PFSK-1 (cell line): Measurements from ENCODE around the gene PIK3R1.

Source experiments
- FOXP2 ChIP-seq: optimal IDR thresholded peaks from 2 replicates; pipeline ENCODE3; 2011; ENCODE audit warnings: borderline replicate concordance, control low read depth, inconsistent platforms; ENCODE audit not compliant: insufficient read depth; ENCODE audit errors: extremely low read length, extremely low read depth
- POLR2AphosphoS5 ChIP-seq: IDR thresholded peaks from 2 replicates; pipeline ENCODE4 v1.6.1; 2012; ENCODE audit warnings: low read depth, mild to moderate bottlenecking, control low read depth, low read length, moderate library complexity
- SIN3A ChIP-seq: IDR thresholded peaks from 2 replicates; pipeline ENCODE4 v1.6.1; 2012; ENCODE audit warnings: mild to moderate bottlenecking, low read length, moderate library complexity, borderline replicate concordance; ENCODE audit not compliant: insufficient read depth
- TAF1 ChIP-seq: IDR thresholded peaks from 2 replicates; pipeline ENCODE4 v1.6.1; 2012; ENCODE audit warnings: low read length, control low read depth, borderline replicate concordance; ENCODE audit not compliant: insufficient read depth
- TF ChIP-seq, protein P1 (sequence below), 2 experiments: IDR thresholded peaks; 2 replicates each; pipeline versions ENCODE4 v1.6.1 to v1.8.0; 2011 to 2012; ENCODE audit warnings: low read depth in 2 of 2, low read length in 2 of 2, control low read depth in 1 of 2, inconsistent platforms in 1 of 2, mild to moderate bottlenecking in 1 of 2, moderate library complexity in 1 of 2; ENCODE audit not compliant: insufficient read depth in 1 of 2

Gene PIK3R1

GRCh38 chr5:68296895-68297294 lies 81.3 kb downstream of the PIK3R1 start:
- no peak for TF ChIP-seq FOXP2
- TF ChIP-seq TAF1, result no peak
- TF ChIP-seq, protein P1, sequence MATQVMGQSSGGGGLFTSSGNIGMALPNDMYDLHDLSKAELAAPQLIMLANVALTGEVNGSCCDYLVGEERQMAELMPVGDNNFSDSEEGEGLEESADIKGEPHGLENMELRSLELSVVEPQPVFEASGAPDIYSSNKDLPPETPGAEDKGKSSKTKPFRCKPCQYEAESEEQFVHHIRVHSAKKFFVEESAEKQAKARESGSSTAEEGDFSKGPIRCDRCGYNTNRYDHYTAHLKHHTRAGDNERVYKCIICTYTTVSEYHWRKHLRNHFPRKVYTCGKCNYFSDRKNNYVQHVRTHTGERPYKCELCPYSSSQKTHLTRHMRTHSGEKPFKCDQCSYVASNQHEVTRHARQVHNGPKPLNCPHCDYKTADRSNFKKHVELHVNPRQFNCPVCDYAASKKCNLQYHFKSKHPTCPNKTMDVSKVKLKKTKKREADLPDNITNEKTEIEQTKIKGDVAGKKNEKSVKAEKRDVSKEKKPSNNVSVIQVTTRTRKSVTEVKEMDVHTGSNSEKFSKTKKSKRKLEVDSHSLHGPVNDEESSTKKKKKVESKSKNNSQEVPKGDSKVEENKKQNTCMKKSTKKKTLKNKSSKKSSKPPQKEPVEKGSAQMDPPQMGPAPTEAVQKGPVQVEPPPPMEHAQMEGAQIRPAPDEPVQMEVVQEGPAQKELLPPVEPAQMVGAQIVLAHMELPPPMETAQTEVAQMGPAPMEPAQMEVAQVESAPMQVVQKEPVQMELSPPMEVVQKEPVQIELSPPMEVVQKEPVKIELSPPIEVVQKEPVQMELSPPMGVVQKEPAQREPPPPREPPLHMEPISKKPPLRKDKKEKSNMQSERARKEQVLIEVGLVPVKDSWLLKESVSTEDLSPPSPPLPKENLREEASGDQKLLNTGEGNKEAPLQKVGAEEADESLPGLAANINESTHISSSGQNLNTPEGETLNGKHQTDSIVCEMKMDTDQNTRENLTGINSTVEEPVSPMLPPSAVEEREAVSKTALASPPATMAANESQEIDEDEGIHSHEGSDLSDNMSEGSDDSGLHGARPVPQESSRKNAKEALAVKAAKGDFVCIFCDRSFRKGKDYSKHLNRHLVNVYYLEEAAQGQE (IDR thresholded peaks at IDR 0.05; ENCODE audit: insufficient read depth in 1 of 2, low read depth in 2 of 2, low read length in 2 of 2), result no peak

GRCh38 chr5:68297656-68298055 lies 82.1 kb downstream of the PIK3R1 start:
- no peak for TF ChIP-seq TAF1
- TF ChIP-seq SIN3A, result no peak
- no peak for TF ChIP-seq FOXP2
- TF ChIP-seq, protein P1 (IDR thresholded peaks at IDR 0.05; ENCODE audit: insufficient read depth in 1 of 2, low read depth in 2 of 2, low read length in 2 of 2), result no peak
- no peak for TF ChIP-seq POLR2AphosphoS5

DNA sequence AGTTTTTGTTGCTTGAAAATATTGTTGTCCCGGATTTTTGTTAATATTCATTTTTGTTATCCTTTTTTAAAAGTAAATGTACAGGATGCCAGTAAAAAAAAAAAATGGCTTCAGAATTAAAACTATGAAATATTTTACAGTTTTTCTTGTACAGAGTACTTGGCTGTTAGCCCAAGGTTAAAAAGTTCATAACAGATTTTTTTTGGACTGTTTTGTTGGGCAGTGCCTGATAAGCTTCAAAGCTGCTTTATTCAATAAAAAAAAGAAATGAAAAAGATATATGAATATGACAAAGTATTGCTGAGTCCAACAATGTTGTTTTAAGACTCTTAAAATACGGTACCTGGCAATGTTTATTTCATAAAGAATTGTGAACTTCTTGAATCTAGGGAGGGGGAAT lies 82.9 kb downstream of the PIK3R1 start:
- TF ChIP-seq TAF1 (no peak), FOXP2 (no peak), POLR2AphosphoS5 (no peak), SIN3A (no peak)
- TF ChIP-seq, protein P1 (IDR thresholded peaks at IDR 0.05; ENCODE audit: insufficient read depth in 1 of 2, low read depth in 2 of 2, low read length in 2 of 2), result no peak

- TF ChIP-seq, protein P1 (IDR thresholded peaks at IDR 0.05; ENCODE audit: insufficient read depth in 1 of 2, low read depth in 2 of 2, low read length in 2 of 2), result no peak
- TF ChIP-seq TAF1 (no peak), FOXP2 (no peak), POLR2AphosphoS5 (no peak), SIN3A (no peak)
Observed at GRCh38 chr5:68299105-68299504, 83.5 kb downstream of the PIK3R1 start.

- TF ChIP-seq FOXP2, result no peak
- TF ChIP-seq SIN3A, result no peak
- TF ChIP-seq, protein P1 (IDR thresholded peaks at IDR 0.05; ENCODE audit: insufficient read depth in 1 of 2, low read depth in 2 of 2, low read length in 2 of 2), result no peak
- no peak for TF ChIP-seq POLR2AphosphoS5
- TF ChIP-seq TAF1, result no peak
Observed at GRCh38 chr5:68299575-68299974, 84.0 kb downstream of the PIK3R1 start.
